Subcutaneous adipose tissue (tissue), 4 donors: ENCODE data around the gene AXL. TPM values are rescaled to one million over a fixed set of nuclear protein-coding genes. Genes with fewer than 3 reads are reported as not detected.

Experiments
- total RNA-seq, 4 donors: library from RNA; depleted of rRNA; stranded (reverse); fragments of >200 nt; gene quantifications; one replicate each; pipeline ENCODE4 v1.1.0, GENCODE V29; 2016
- TF ChIP-seq, protein P1 (sequence below): fragments of 450-650 bp; IDR thresholded peaks from one replicate; pipeline ENCODE4 v1.5.1; 2016; ENCODE audit warnings: low read depth, mild to moderate bottlenecking, control low read depth, antibody characterized with exemption, moderate library complexity

The AXL gene
- total RNA-seq, 4 donors from 2014 or later = 72.6 to 118 (median 80.0) TPM

DNA sequence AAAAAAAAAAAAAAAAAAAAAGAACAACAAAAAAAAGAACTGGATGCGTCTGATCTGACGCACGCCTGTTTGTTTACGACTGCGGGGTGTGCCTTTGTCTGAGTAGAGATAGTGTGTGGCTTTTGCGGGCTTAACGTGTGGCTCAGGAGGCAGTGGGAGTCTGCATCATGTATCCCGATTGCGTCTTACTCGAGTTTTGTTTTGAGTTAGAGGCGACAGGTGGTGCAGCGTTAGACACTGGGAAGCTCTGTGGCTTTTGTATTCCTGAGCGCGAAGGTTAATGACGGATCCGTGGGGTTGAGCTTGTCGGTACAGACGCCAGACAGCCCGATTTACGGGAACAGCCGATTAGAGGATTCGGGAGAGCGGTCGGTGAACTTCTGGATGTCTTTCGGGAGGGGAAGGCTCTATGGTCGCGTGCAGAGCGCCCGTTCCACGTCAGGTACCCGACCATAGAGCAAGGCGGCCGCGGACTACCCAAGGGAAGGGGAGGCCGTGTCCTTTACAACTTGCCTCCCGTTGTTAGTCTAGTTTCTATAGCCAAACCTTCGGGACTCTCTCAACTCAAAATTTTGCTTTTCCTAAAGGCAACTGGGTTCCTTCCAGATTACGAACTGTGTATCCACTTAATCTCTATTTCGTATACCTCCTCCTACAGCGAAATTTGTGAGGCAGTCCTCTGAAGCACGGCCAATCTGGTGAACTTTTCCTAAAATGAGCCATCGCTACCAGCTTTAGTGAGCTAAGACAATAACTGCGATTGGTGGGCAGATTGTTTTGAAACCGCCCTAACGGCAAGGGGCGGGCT lies 44.2 kb downstream of the AXL start:
- TF ChIP-seq, protein P1, sequence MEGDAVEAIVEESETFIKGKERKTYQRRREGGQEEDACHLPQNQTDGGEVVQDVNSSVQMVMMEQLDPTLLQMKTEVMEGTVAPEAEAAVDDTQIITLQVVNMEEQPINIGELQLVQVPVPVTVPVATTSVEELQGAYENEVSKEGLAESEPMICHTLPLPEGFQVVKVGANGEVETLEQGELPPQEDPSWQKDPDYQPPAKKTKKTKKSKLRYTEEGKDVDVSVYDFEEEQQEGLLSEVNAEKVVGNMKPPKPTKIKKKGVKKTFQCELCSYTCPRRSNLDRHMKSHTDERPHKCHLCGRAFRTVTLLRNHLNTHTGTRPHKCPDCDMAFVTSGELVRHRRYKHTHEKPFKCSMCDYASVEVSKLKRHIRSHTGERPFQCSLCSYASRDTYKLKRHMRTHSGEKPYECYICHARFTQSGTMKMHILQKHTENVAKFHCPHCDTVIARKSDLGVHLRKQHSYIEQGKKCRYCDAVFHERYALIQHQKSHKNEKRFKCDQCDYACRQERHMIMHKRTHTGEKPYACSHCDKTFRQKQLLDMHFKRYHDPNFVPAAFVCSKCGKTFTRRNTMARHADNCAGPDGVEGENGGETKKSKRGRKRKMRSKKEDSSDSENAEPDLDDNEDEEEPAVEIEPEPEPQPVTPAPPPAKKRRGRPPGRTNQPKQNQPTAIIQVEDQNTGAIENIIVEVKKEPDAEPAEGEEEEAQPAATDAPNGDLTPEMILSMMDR = no peak

DNA sequence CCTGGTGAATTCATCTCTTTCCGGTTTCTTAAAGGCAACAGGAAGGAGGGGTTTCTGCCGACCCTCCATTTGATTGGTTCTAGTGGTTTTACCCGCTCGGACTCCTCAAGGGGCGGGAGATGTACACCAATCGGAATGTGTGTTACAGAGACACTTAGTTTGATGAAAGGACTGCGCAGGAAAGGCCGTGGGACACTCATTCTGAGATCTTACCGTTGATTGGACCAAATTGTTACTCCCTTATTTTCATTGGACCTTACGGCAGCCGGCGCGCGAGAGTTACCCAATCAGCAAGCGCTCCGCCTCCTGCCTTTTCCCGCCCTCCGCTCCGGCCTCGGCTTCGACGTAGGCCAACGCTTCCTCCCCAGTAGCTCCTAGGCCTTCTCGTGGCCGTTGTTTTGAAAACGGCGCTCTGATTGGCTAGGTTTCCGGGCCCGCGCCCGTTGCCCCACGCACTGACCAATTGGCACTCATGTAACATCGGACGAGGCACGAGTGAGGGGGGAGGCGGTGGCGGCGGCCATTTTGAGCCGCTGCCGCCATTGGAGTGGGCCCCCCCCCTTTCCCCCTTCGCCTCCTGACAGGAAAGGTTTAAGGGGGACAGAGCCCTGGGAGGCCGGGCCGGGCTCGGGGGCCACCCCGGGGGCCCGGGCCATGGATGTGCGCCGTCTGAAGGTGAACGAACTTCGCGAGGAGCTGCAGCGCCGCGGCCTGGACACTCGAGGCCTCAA lies 45.0 kb downstream of the AXL start, which contains the start of gene HNRNPUL1:
Gene HNRNPUL1, plus strand, starts transcription at position 523 of the 731 bp plus-strand sequence. Its CDS starts 132 bp downstream, at position 655.
- TF ChIP-seq, protein P1 = no peak

DNA sequence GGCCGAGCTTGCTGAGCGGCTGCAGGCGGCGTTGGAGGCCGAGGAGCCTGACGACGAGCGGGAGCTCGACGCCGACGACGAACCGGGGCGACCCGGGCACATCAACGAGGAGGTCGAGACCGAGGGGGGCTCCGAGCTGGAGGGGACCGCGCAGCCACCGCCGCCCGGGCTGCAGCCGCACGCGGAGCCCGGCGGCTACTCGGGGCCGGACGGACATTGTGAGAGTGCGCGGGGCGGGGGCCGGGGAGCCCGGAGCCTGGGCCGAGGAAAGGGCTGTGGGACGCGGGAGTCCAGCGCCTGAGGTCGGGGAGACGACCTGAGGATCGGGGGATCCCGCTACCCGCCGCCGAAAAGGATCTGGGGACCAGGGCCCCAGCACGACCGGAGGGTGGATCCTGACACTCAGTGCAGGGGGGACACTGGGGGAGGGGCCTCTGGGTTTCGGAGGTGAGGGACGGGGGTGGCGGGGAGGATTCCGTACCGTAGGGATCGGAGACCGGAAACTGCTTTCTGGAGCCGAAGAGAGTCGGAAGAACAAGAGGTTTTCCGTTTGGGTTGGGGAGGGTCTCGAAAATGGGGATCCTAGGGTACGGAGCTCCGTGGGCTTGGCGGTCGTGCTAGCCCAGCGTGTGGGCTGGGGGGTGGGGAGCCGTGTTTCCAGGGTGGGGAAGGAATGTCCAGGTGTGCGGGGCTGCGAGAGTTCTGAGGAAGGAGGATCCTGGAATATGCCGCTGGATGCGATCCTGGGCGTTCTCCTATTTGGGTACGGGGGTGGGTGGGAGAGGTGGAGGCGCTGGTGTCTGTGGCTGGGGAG lies 45.8 kb downstream of the AXL start:
- TF ChIP-seq, protein P1 = no peak

DNA sequence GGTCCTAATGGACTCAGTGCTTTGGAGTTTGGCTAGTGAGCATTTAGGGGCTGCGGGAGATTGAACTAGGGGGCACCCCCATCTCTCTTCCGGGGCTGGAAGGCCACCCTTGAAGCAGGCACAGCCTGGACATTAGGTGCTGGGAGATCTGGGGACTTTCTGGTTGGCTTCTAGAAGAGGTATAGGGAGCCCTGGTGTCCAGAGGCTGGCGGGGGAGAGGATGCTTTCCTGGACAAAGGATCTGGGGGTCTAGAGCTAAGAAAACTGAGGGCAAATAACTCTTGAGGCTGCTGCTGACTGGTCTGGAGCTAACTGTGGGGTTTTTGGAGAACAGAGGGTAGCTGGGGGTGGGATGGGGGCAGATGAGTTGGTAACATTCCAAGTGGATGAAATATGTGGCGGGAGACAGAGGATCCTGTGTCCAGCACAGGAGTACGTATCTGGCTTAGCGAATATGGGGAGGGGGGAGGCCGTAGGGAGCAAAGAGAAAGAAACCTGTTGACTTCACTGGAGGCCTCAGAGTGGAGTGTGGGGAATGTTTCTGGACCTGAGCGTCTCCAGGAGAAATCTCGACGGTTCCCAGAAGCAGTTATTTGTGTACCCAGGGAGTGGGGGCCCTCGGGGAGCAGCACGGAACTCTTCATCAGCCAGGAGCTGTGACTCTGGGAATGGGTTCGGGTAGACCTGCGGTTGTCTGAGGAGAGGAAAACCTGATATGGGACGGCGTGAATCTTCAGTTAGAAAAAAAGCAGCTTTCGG lies 46.6 kb downstream of the AXL start:
- TF ChIP-seq, protein P1 = no peak

DNA sequence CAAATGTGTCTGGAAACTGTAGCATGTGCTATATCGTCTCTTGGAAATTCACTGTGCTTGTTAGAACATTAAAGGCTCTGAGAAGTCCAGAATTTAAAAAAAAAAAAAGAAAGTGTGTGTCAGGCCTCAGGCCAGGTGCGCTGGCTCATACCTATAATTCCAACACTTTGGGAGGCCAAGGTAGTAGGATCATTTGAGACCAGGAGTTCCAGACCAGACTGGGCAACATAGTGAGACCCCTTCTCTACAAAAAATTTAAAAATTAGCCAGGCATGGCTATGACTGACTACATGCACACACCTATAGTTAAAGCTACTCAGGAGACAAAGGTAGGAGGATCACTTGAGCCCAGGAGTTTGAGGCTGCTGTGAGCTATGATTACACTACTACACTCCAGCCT lies 50.0 kb downstream of the AXL start:
- TF ChIP-seq, protein P1 = no peak

DNA sequence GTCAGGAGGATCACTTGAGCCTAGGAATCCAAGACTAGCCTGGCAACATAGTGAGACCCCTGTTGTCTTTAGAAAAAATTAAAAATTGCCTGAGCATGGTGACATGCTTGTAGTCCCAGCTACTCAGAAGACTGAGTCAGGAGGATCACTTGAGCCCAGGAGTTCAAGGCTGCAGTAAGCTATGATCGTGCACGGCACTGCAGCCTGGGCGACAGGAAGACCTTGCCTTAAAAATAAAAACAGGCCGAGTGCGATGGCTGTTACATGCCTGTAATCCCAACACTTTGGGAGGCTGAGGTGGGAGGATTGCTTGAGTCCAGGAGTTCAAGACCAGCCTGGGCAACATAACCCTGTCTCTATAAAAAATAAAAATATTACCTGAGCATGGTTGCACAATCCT lies 50.5 kb downstream of the AXL start:
- TF ChIP-seq, protein P1 = no peak
